Duodenal mucosa (tissue), 2 donors: ENCODE data around the gene LMO3.

Experiments used
- H3K27ac ChIP-seq: one replicate; pipeline ENCODE4 v1.7.0; 2013; ENCODE audit warnings: low read depth, low read length
- H3K27me3 ChIP-seq, 2 donors: one replicate each; pipeline ENCODE4 v1.7.0; 2013; ENCODE audit warnings: low read length in 2 of 2, control low read depth in 1 of 2; ENCODE audit not compliant: insufficient read depth in 2 of 2, control insufficient read depth in 1 of 2
- H3K36me3 ChIP-seq, 2 donors: one replicate each; pipeline ENCODE4 v1.7.0; 2013; ENCODE audit warnings: low read length in 2 of 2, control low read depth in 1 of 2; ENCODE audit not compliant: insufficient read depth in 2 of 2, control insufficient read depth in 1 of 2
- H3K4me1 ChIP-seq, 2 donors: one replicate each; pipeline ENCODE4 v1.7.0; 2013; ENCODE audit warnings: low read length in 2 of 2, control low read depth in 1 of 2; ENCODE audit not compliant: insufficient read depth in 2 of 2, control insufficient read depth in 1 of 2
- H3K4me3 ChIP-seq, 2 donors: one replicate each; pipeline ENCODE4 v1.7.0; 2013; ENCODE audit warnings: low read length in 2 of 2, low read depth in 1 of 2
- H3K9ac ChIP-seq, 2 donors: one replicate each; pipeline ENCODE4 v1.7.0; 2013; ENCODE audit warnings: low read length in 2 of 2, low read depth in 1 of 2
- H3K9me3 ChIP-seq, 2 donors: one replicate each; pipeline ENCODE4 v1.7.0; 2013; ENCODE audit warnings: low read length in 2 of 2, control low read depth in 1 of 2; ENCODE audit not compliant: control insufficient read depth in 1 of 2

LMO3 gene

GRCh38 chr12:16602412-16602811, 3.5 kb downstream of the LMO3 start:
- H3K27ac ChIP-seq: no peak overlapping the region
- peaks cover 17 to 32% of the 10 kb centered on the region in 2 donors for H3K27me3 ChIP-seq
- no peak overlapping the region for H3K4me3 ChIP-seq
- H3K36me3 ChIP-seq: no peaks in the 10 kb centered on the region
- no peak overlapping the region for H3K9ac ChIP-seq
- H3K9me3 ChIP-seq: no peaks in the 10 kb centered on the region
- peaks cover 0 to 10% of the 10 kb centered on the region in 2 donors for H3K4me1 ChIP-seq

- H3K27ac ChIP-seq: no peak overlapping the region
- H3K4me3 ChIP-seq: no peak overlapping the region
- H3K4me1 ChIP-seq: peaks cover 0 to 1% of the 10 kb centered on the region in 2 donors
- H3K9me3 ChIP-seq: no peaks in the 10 kb centered on the region
- no peaks in the 10 kb centered on the region for H3K36me3 ChIP-seq
- H3K9ac ChIP-seq: no peak overlapping the region
- H3K27me3 ChIP-seq: peaks cover 8 to 13% of the 10 kb centered on the region in 2 donors
Observed at GRCh38 chr12:16600525-16600924, 5.4 kb downstream of the LMO3 start.

- Histone ChIP-seq H3K9me3 (no peaks in the 10 kb centered on the region), H3K27me3 (peaks cover 0 to under 1% of the 10 kb centered on the region in 2 donors), H3K27ac (no peak overlapping the region), H3K4me3 (no peak overlapping the region), H3K4me1 (no peaks in the 10 kb centered on the region), H3K9ac (no peak overlapping the region), H3K36me3 (no peaks in the 10 kb centered on the region)
Observed at GRCh38 chr12:16599081-16599480, 6.9 kb downstream of the LMO3 start.

GRCh38 chr12:16594797-16595196, 11.2 kb downstream of the LMO3 start:
- Histone ChIP-seq H3K4me3 (no peak overlapping the region), H3K27ac (no peak overlapping the region), H3K27me3 (no peaks in the 10 kb centered on the region), H3K9ac (no peak overlapping the region), H3K9me3 (no peaks in the 10 kb centered on the region), H3K4me1 (no peaks in the 10 kb centered on the region), H3K36me3 (no peaks in the 10 kb centered on the region)

GRCh38 chr12:16593546-16593945, 12.4 kb downstream of the LMO3 start:
- no peaks in the 10 kb centered on the region for H3K9me3 ChIP-seq
- no peak overlapping the region for H3K9ac ChIP-seq
- no peak overlapping the region for H3K27ac ChIP-seq
- H3K4me3 ChIP-seq: no peak overlapping the region
- H3K4me1 ChIP-seq: no peaks in the 10 kb centered on the region
- H3K27me3 ChIP-seq: no peaks in the 10 kb centered on the region
- H3K36me3 ChIP-seq: no peaks in the 10 kb centered on the region

DNA sequence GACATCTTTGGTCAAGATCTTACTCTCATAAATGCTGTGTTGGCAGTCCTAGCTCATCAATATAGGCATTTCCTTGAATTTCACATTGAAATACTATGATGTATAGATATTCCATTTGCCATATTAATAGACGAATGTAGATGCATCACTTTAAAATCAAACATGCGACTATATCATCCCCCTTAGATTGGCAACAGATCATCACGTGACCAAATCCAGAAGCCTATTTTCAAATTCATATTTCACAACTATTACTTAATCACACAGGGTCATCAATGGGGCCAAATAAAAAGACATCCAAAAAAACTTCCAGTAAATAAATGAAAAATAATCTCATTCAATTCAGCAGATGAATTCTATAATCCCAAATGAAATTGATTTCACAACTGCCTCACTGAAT, 15.3 kb downstream of the LMO3 start:
- no peak overlapping the region for H3K27ac ChIP-seq
- H3K36me3 ChIP-seq: no peaks in the 10 kb centered on the region
- H3K4me1 ChIP-seq: no peaks in the 10 kb centered on the region
- no peaks in the 10 kb centered on the region for H3K27me3 ChIP-seq
- no peak overlapping the region for H3K4me3 ChIP-seq
- no peak overlapping the region for H3K9ac ChIP-seq
- H3K9me3 ChIP-seq: no peaks in the 10 kb centered on the region

- Histone ChIP-seq H3K36me3 (no peaks in the 10 kb centered on the region), H3K4me1 (no peaks in the 10 kb centered on the region), H3K9me3 (no peaks in the 10 kb centered on the region), H3K27ac (no peak overlapping the region), H3K9ac (no peak overlapping the region), H3K4me3 (no peak overlapping the region), H3K27me3 (no peaks in the 10 kb centered on the region)
Observed at GRCh38 chr12:16588812-16589211, 17.1 kb downstream of the LMO3 start.

GRCh38 chr12:16587514-16587913, 18.4 kb downstream of the LMO3 start:
- Histone ChIP-seq H3K27me3 (no peaks in the 10 kb centered on the region), H3K9ac (no peak overlapping the region), H3K9me3 (no peaks in the 10 kb centered on the region), H3K27ac (no peak overlapping the region), H3K4me3 (no peak overlapping the region), H3K4me1 (no peaks in the 10 kb centered on the region), H3K36me3 (no peaks in the 10 kb centered on the region)

GRCh38 chr12:16587110-16587453, 18.9 kb downstream of the LMO3 start:
- Histone ChIP-seq H3K9ac (no peak overlapping the region), H3K27ac (no peak overlapping the region), H3K4me1 (no peaks in the 10 kb centered on the region), H3K4me3 (no peak overlapping the region), H3K36me3 (no peaks in the 10 kb centered on the region), H3K27me3 (no peaks in the 10 kb centered on the region), H3K9me3 (no peaks in the 10 kb centered on the region)

- Histone ChIP-seq H3K27ac (no peak overlapping the region), H3K27me3 (no peaks in the 10 kb centered on the region), H3K4me1 (no peaks in the 10 kb centered on the region), H3K9ac (no peak overlapping the region), H3K36me3 (no peaks in the 10 kb centered on the region), H3K9me3 (no peaks in the 10 kb centered on the region), H3K4me3 (no peak overlapping the region)
Observed at GRCh38 chr12:16586350-16587109, 19.4 kb downstream of the LMO3 start.
